ENCODE results near the gene NOS1AP. TPM values are rescaled to one million over a fixed set of nuclear protein-coding genes. Genes with fewer than 3 reads are reported as not detected.

Gene NOS1AP
- total RNA-seq, 1 donor from 2014 or later, result 2.0 TPM

GRCh38 chr1:162147760-162148159, 78.3 kb downstream of the NOS1AP start:
- intact Hi-C loops (cut with DNase I), result no loop called here
- H3K4me1 ChIP-seq, result no peaks in the 10 kb centered on the region
- no peak for TF ChIP-seq CTCF (IDR thresholded peaks at IDR 0.05)
- no peak for TF ChIP-seq POLR2A (IDR thresholded peaks at IDR 0.05)
- TF ChIP-seq POLR2AphosphoS5 (IDR thresholded peaks at IDR 0.05; ENCODE audit: insufficient read depth in 1 of 2, low read depth in 1 of 2), result no peak
- no peaks in the 10 kb centered on the region for H3K27me3 ChIP-seq
- no peak overlapping the region for H3K27ac ChIP-seq
- no peaks in the 10 kb centered on the region for H3K9me3 ChIP-seq
- DNase-seq (ENCODE audit: extremely low spot score in 2 of 2), result no peak
- no peak overlapping the region for H3K4me3 ChIP-seq
- H3K36me3 ChIP-seq, result no peaks in the 10 kb centered on the region

GRCh38 chr1:162150112-162150511, 80.6 kb downstream of the NOS1AP start:
- intact Hi-C loops (cut with DNase I), result no loop called here
- no peaks in the 10 kb centered on the region for H3K4me1 ChIP-seq

GRCh38 chr1:162151900-162152829, 82.7 kb downstream of the NOS1AP start:
- no peak overlapping the region for H3K27ac ChIP-seq
- no peak overlapping the region for H3K4me3 ChIP-seq
- H3K36me3 ChIP-seq, result no peaks in the 10 kb centered on the region
- intact Hi-C loops (cut with DNase I), result no loop called here
- H3K4me1 ChIP-seq, result no peaks in the 10 kb centered on the region
- no peak for DNase-seq (ENCODE audit: extremely low spot score in 2 of 2)
- no peaks in the 10 kb centered on the region for H3K27me3 ChIP-seq
- no peak for TF ChIP-seq POLR2A (IDR thresholded peaks at IDR 0.05)
- TF ChIP-seq POLR2AphosphoS5 (IDR thresholded peaks at IDR 0.05; ENCODE audit: insufficient read depth in 1 of 2, low read depth in 1 of 2), result no peak
- no peak for TF ChIP-seq CTCF (IDR thresholded peaks at IDR 0.05)
- H3K9me3 ChIP-seq, result no peaks in the 10 kb centered on the region

More at GRCh38 chr1:162150112-162150511, 80.6 kb downstream of the NOS1AP start:
- H3K27me3 ChIP-seq, result no peaks in the 10 kb centered on the region
- no peaks in the 10 kb centered on the region for H3K36me3 ChIP-seq
- TF ChIP-seq CTCF (IDR thresholded peaks at IDR 0.05) (no peak), POLR2A (IDR thresholded peaks at IDR 0.05) (no peak), POLR2AphosphoS5 (IDR thresholded peaks at IDR 0.05; ENCODE audit: insufficient read depth in 1 of 2, low read depth in 1 of 2) (no peak)
- H3K4me3 ChIP-seq, result no peak overlapping the region
- no peaks in the 10 kb centered on the region for H3K9me3 ChIP-seq
- no peak for DNase-seq (ENCODE audit: extremely low spot score in 2 of 2)
- H3K27ac ChIP-seq, result no peak overlapping the region

GRCh38 chr1:162153374-162153773, 83.9 kb downstream of the NOS1AP start:
- DNase-seq (ENCODE audit: extremely low spot score in 2 of 2), result no peak
- Histone ChIP-seq H3K27ac (no peak overlapping the region), H3K4me3 (no peak overlapping the region), H3K4me1 (no peaks in the 10 kb centered on the region), H3K36me3 (no peaks in the 10 kb centered on the region), H3K27me3 (no peaks in the 10 kb centered on the region), H3K9me3 (no peaks in the 10 kb centered on the region)
- no peak for TF ChIP-seq POLR2AphosphoS5 (IDR thresholded peaks at IDR 0.05; ENCODE audit: insufficient read depth in 1 of 2, low read depth in 1 of 2)
- TF ChIP-seq POLR2A (IDR thresholded peaks at IDR 0.05), result no peak
- TF ChIP-seq CTCF (IDR thresholded peaks at IDR 0.05), result no peak
- intact Hi-C loops (cut with DNase I), result no loop called here

- no peaks in the 10 kb centered on the region for H3K36me3 ChIP-seq
- no peak for DNase-seq (ENCODE audit: extremely low spot score in 2 of 2)
- TF ChIP-seq CTCF (IDR thresholded peaks at IDR 0.05) (no peak), POLR2AphosphoS5 (IDR thresholded peaks at IDR 0.05; ENCODE audit: insufficient read depth in 1 of 2, low read depth in 1 of 2) (no peak), POLR2A (IDR thresholded peaks at IDR 0.05) (no peak)
- H3K9me3 ChIP-seq, result no peaks in the 10 kb centered on the region
- intact Hi-C loops (cut with DNase I), result no loop called here
- H3K4me3 ChIP-seq, result no peak overlapping the region
- H3K4me1 ChIP-seq, result peaks cover 6% of the 10 kb centered on the region
- H3K27me3 ChIP-seq, result no peaks in the 10 kb centered on the region
- H3K27ac ChIP-seq, result no peak overlapping the region
These were observed 88.0 kb downstream of the NOS1AP start for GRCh38 chr1:162157469-162157868.

Data from vagina (tissue), 2 donors.